Measurements from ENCODE around the gene LPGAT1. TPM values are rescaled to one million over a fixed set of nuclear protein-coding genes. Genes with fewer than 3 reads are reported as not detected.

Gene LPGAT1
- total and polyA plus RNA-seq, 2 of the 13 experiments (the other 11 are each of a cell fraction or from before 2014, with no cell fraction given), result 12.1 to 48.3 TPM

- TF ChIP-seq NBN (conservative IDR thresholded peaks at IDR 0.05), result no peak
- TF ChIP-seq SRSF1 (optimal IDR thresholded peaks at IDR 0.05; ENCODE audit: low read depth, low read length), result no peak
- no peak; the same call in 1 of the 2 replicates for TF ChIP-seq SOX13 (IDR thresholded peaks at IDR 0.05)
- TF ChIP-seq SOX13 (CRISPR knock-in tag; conservative IDR thresholded peaks at IDR 0.05 in 1 of 2, IDR thresholded peaks at IDR 0.05 in 1 of 2), result peak in 1 of 2 experiments; percentile 47; a peak in 1 of 4 replicates
- TF ChIP-seq DMTF1 (CRISPR knock-in tag; IDR thresholded peaks at IDR 0.05), result no peak
- no peak for TF ChIP-seq POLR2G (IDR thresholded peaks at IDR 0.05; ENCODE audit: low read depth, low read length)
- no peak for TF ChIP-seq HOXD1 (CRISPR knock-in tag; IDR thresholded peaks at IDR 0.05)
- 0 out of 2 replicates have a peak, but pooled peaks have one; percentile 23 for TF ChIP-seq ZBTB7B (CRISPR knock-in tag; IDR thresholded peaks at IDR 0.05)
- TF ChIP-seq ZNF468 (CRISPR knock-in tag; IDR thresholded peaks at IDR 0.05), result no peak
- TF ChIP-seq ZNF251 (CRISPR knock-in tag; IDR thresholded peaks at IDR 0.05), result no peak
- no peak for TF ChIP-seq CEBPG (CRISPR knock-in tag; IDR thresholded peaks at IDR 0.05)
- TF ChIP-seq, protein P1, sequence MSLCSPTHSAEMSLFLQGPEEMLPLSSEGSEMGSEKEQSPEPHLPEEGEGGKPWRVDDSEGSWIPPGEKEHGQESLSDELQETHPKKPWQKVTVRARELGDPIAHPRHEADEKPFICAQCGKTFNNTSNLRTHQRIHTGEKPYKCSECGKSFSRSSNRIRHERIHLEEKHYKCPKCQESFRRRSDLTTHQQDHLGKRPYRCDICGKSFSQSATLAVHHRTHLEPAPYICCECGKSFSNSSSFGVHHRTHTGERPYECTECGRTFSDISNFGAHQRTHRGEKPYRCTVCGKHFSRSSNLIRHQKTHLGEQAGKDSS (CRISPR knock-in tag; IDR thresholded peaks at IDR 0.05; ENCODE audit: borderline replicate concordance, low read depth), result no peak
- TF ChIP-seq ZNF230 (CRISPR knock-in tag; IDR thresholded peaks at IDR 0.05), result no peak
- TF ChIP-seq GATA4 (IDR thresholded peaks at IDR 0.05; ENCODE audit: borderline replicate concordance, low read depth), result no peak
- TF ChIP-seq ZNF883 (CRISPR knock-in tag; IDR thresholded peaks at IDR 0.05; ENCODE audit: not compliant biosample characterization), result no peak
- TF ChIP-seq RCOR2 (CRISPR knock-in tag; IDR thresholded peaks at IDR 0.05), result no peak
Measured at GRCh38 chr1:211752317-211752716, 78.2 kb downstream of the LPGAT1 start (continued).

Measured in HepG2 (cell line).